Stimulated activated naive B cell treated with anti-CD40 and anti-IgM and Interleukin-4, amounts not matched to agents 10 μg/mL and 1 μg/mL and 100 μg/mL, for 72 hours (primary cell): Measurements from ENCODE around the gene RGS7.
"Not testable (repeated sequence)": the region's sequence is repeated elsewhere in the genome, so short reads cannot be mapped to it uniquely, and the experiment has no call there.

Source experiments
- ATAC-seq, 2 donors: fragments of 150-1000 bp; cut with Tn5 transposase; replicated peaks; 2 replicates each; pipeline ENCODE4 v1.10.0; 2021; ENCODE audit warnings: moderate library complexity in 1 of 2
- DNase-seq: peaks from one replicate; pipeline ENCODE4 v3.0.0; 2021
- H3K27ac Mint-ChIP-seq: one replicate; pipeline ENCODE4 v1.8.0; 2022; ENCODE audit warnings: mild to moderate bottlenecking, mixed read lengths
- H3K27me3 Mint-ChIP-seq, 2 donors: one replicate each; pipeline ENCODE4 v1.8.0; 2022; ENCODE audit warnings: mixed read lengths in 2 of 2
- H3K36me3 Mint-ChIP-seq, 2 donors: one replicate each; pipeline ENCODE4 v1.8.0; 2022; ENCODE audit warnings: mixed read lengths in 2 of 2, mild to moderate bottlenecking in 1 of 2
- H3K4me1 Mint-ChIP-seq, 2 donors: one replicate each; pipeline ENCODE4 v1.8.0; 2022; ENCODE audit warnings: mixed read lengths in 2 of 2, mild to moderate bottlenecking in 1 of 2
- H3K4me3 Mint-ChIP-seq, 2 donors: one replicate each; pipeline ENCODE4 v1.8.0; 2022; ENCODE audit warnings: mild to moderate bottlenecking in 2 of 2, mixed read lengths in 2 of 2, moderate library complexity in 1 of 2
- H3K9me3 Mint-ChIP-seq, 2 donors: one replicate each; pipeline ENCODE4 v1.8.0; 2022; ENCODE audit warnings: mixed read lengths in 2 of 2, mild to moderate bottlenecking in 1 of 2

The RGS7 gene

GRCh38 chr1:241224189-241224588 lies 132.8 kb downstream of the RGS7 start:
- not testable (repeated sequence) for H3K36me3 Mint-ChIP-seq, H3K9me3 Mint-ChIP-seq, H3K4me3 Mint-ChIP-seq, H3K27ac Mint-ChIP-seq, ATAC-seq, H3K27me3 Mint-ChIP-seq, DNase-seq, H3K4me1 Mint-ChIP-seq

GRCh38 chr1:241222813-241223212 lies 134.2 kb downstream of the RGS7 start:
- ATAC-seq, H3K36me3 Mint-ChIP-seq, H3K9me3 Mint-ChIP-seq, H3K4me1 Mint-ChIP-seq, H3K4me3 Mint-ChIP-seq, DNase-seq, H3K27ac Mint-ChIP-seq, H3K27me3 Mint-ChIP-seq: not testable (repeated sequence)

- no peak overlapping the region for H3K27ac Mint-ChIP-seq
- no peak for DNase-seq
- ATAC-seq = no peak
- H3K4me1 Mint-ChIP-seq = no peaks in the 10 kb centered on the region
- no peaks in the 10 kb centered on the region for H3K27me3 Mint-ChIP-seq
- H3K9me3 Mint-ChIP-seq = peaks cover 5 to 9% of the 10 kb centered on the region in 2 donors
- H3K36me3 Mint-ChIP-seq = no peaks in the 10 kb centered on the region
- H3K4me3 Mint-ChIP-seq = no peak overlapping the region
These were observed 135.7 kb downstream of the RGS7 start for GRCh38 chr1:241221319-241221718.

- not testable (repeated sequence) for H3K27me3 Mint-ChIP-seq, DNase-seq, ATAC-seq, H3K4me3 Mint-ChIP-seq, H3K27ac Mint-ChIP-seq, H3K9me3 Mint-ChIP-seq, H3K36me3 Mint-ChIP-seq, H3K4me1 Mint-ChIP-seq
These were observed 136.1 kb downstream of the RGS7 start for GRCh38 chr1:241220913-241221312.

GRCh38 chr1:241219449-241219848 lies 137.6 kb downstream of the RGS7 start:
- no peak overlapping the region for H3K27ac Mint-ChIP-seq
- H3K36me3 Mint-ChIP-seq = no peaks in the 10 kb centered on the region
- H3K9me3 Mint-ChIP-seq = peaks cover 5 to 9% of the 10 kb centered on the region in 2 donors
- DNase-seq = no peak
- no peaks in the 10 kb centered on the region for H3K27me3 Mint-ChIP-seq
- H3K4me1 Mint-ChIP-seq = no peaks in the 10 kb centered on the region
- ATAC-seq = no peak
- no peak overlapping the region for H3K4me3 Mint-ChIP-seq

- no peak for ATAC-seq
- no peak for DNase-seq
- H3K27me3 Mint-ChIP-seq = no peaks in the 10 kb centered on the region
- no peaks in the 10 kb centered on the region for H3K4me1 Mint-ChIP-seq
- peaks cover 5% of the 10 kb centered on the region in 2 donors for H3K9me3 Mint-ChIP-seq
- no peak overlapping the region for H3K27ac Mint-ChIP-seq
- H3K4me3 Mint-ChIP-seq = no peak overlapping the region
- no peaks in the 10 kb centered on the region for H3K36me3 Mint-ChIP-seq
These were observed 139.5 kb downstream of the RGS7 start for GRCh38 chr1:241217516-241217915.

GRCh38 chr1:241215683-241216082 lies 141.3 kb downstream of the RGS7 start:
- Mint-ChIP-seq H3K4me3 (no peak overlapping the region), H3K9me3 (peaks cover 1 to 2% of the 10 kb centered on the region in 2 donors), H3K36me3 (no peaks in the 10 kb centered on the region), H3K27ac (no peak overlapping the region), H3K4me1 (no peaks in the 10 kb centered on the region), H3K27me3 (no peaks in the 10 kb centered on the region)
- no peak for ATAC-seq
- DNase-seq = no peak

GRCh38 chr1:241215203-241215602 lies 141.8 kb downstream of the RGS7 start:
- Mint-ChIP-seq H3K9me3 (no peaks in the 10 kb centered on the region), H3K27me3 (no peaks in the 10 kb centered on the region), H3K27ac (no peak overlapping the region), H3K36me3 (no peaks in the 10 kb centered on the region), H3K4me3 (no peak overlapping the region), H3K4me1 (no peaks in the 10 kb centered on the region)
- ATAC-seq = no peak
- no peak for DNase-seq

- Mint-ChIP-seq H3K27ac (no peak overlapping the region), H3K27me3 (no peaks in the 10 kb centered on the region), H3K36me3 (no peaks in the 10 kb centered on the region), H3K4me3 (no peak overlapping the region), H3K4me1 (no peaks in the 10 kb centered on the region), H3K9me3 (no peaks in the 10 kb centered on the region)
- DNase-seq (no peak), ATAC-seq (no peak)
These were observed 143.9 kb downstream of the RGS7 start for GRCh38 chr1:241213139-241213538.

GRCh38 chr1:241212628-241213027 lies 144.4 kb downstream of the RGS7 start:
- Mint-ChIP-seq H3K4me3 (no peak overlapping the region), H3K4me1 (no peaks in the 10 kb centered on the region), H3K27me3 (no peaks in the 10 kb centered on the region), H3K9me3 (no peaks in the 10 kb centered on the region), H3K27ac (no peak overlapping the region), H3K36me3 (no peaks in the 10 kb centered on the region)
- ATAC-seq = no peak
- no peak for DNase-seq

- peaks cover 2 to 9% of the 10 kb centered on the region in 2 donors for H3K9me3 Mint-ChIP-seq
- no peak overlapping the region for H3K27ac Mint-ChIP-seq
- no peak for DNase-seq
- no peaks in the 10 kb centered on the region for H3K4me1 Mint-ChIP-seq
- no peaks in the 10 kb centered on the region for H3K36me3 Mint-ChIP-seq
- H3K4me3 Mint-ChIP-seq = no peak overlapping the region
- no peaks in the 10 kb centered on the region for H3K27me3 Mint-ChIP-seq
- ATAC-seq = no peak
These were observed 148.1 kb downstream of the RGS7 start for GRCh38 chr1:241208910-241209379.

- H3K27me3 Mint-ChIP-seq = no peaks in the 10 kb centered on the region
- no peak for ATAC-seq
- H3K9me3 Mint-ChIP-seq = peaks cover 2 to 9% of the 10 kb centered on the region in 2 donors
- no peak for DNase-seq
- H3K4me1 Mint-ChIP-seq = no peaks in the 10 kb centered on the region
- H3K27ac Mint-ChIP-seq = no peak overlapping the region
- H3K36me3 Mint-ChIP-seq = no peaks in the 10 kb centered on the region
- no peak overlapping the region for H3K4me3 Mint-ChIP-seq
These were observed 153.2 kb downstream of the RGS7 start for GRCh38 chr1:241203817-241204216.

- Mint-ChIP-seq H3K4me3 (no peak overlapping the region), H3K36me3 (no peaks in the 10 kb centered on the region), H3K4me1 (no peaks in the 10 kb centered on the region), H3K27me3 (no peaks in the 10 kb centered on the region), H3K9me3 (peaks cover 2 to 9% of the 10 kb centered on the region in 2 donors), H3K27ac (no peak overlapping the region)
- ATAC-seq (no peak), DNase-seq (no peak)
These were observed 154.6 kb downstream of the RGS7 start for GRCh38 chr1:241202401-241202800.

- Mint-ChIP-seq H3K36me3 (no peaks in the 10 kb centered on the region), H3K4me1 (no peaks in the 10 kb centered on the region), H3K9me3 (peaks cover 0 to 5% of the 10 kb centered on the region in 2 donors), H3K27me3 (peaks cover 0 to 7% of the 10 kb centered on the region in 2 donors), H3K4me3 (no peak overlapping the region), H3K27ac (no peak overlapping the region)
- DNase-seq (no peak), ATAC-seq (no peak)
These were observed 170.3 kb downstream of the RGS7 start for GRCh38 chr1:241186716-241187115.

- Mint-ChIP-seq H3K4me1 (no peaks in the 10 kb centered on the region), H3K36me3 (no peaks in the 10 kb centered on the region), H3K27me3 (peaks cover 0 to 7% of the 10 kb centered on the region in 2 donors), H3K4me3 (no peak overlapping the region), H3K27ac (no peak overlapping the region), H3K9me3 (peaks cover 2 to 7% of the 10 kb centered on the region in 2 donors)
- DNase-seq (no peak), ATAC-seq (no peak)
These were observed 175.0 kb downstream of the RGS7 start for GRCh38 chr1:241181971-241182370.

GRCh38 chr1:241181471-241181870 lies 175.5 kb downstream of the RGS7 start:
- ATAC-seq = no peak
- Mint-ChIP-seq H3K4me3 (no peak overlapping the region), H3K4me1 (no peaks in the 10 kb centered on the region), H3K27me3 (peaks cover 0 to 7% of the 10 kb centered on the region in 2 donors), H3K27ac (no peak overlapping the region), H3K9me3 (peaks cover 4 to 7% of the 10 kb centered on the region in 2 donors), H3K36me3 (no peaks in the 10 kb centered on the region)
- no peak for DNase-seq
